ENCODE data around the gene CNTN4.

Gene CNTN4

DNA sequence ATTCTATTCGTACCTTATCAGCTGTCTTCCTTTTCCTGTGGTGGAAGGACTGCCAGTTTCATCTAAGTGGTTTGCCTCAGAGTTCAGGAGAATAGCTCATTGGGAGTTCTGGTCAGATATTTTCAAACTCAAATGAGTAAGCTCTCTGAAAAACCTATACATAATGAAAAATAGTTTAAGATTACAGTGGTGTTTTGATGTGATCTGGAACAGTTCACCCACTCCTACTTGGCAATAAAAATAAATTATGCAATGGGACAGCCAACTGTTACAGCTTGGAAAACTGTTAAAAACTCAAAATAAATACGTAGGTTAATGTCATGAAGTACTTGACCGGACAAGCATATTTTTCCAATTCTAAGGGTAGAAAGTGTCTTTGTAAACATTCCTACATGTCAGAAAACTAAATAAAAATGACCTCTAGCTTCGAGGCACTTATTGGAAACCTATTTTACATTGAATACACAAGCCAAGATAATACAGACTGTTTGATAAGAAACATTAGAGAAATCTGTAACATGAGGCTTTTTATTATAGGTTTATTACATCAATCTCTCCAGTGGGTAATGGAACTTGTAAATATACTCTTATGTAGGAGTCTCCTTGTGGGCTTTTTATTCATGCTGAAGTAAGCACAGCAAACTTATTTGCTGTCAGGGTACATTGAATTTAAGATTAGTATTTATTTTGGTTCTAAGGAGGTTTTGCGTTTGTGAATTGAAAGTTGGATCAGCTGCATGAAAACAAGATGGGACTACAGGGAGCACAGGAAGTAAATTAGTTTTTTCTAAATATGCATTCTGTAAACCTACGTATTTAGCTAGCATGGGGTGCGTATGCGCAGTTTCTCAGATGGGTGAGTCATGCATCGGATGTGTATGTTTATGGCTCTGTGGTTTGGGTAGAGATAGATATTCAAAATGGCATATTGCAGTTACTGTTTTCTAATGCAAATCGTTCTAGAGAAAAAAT lies 558.4 kb downstream of the CNTN4 start:
- TF ChIP-seq EZH2phosphoT487 (IDR thresholded peaks at IDR 0.05; ENCODE audit: low read depth) = no peak
- TF ChIP-seq, protein P1, sequence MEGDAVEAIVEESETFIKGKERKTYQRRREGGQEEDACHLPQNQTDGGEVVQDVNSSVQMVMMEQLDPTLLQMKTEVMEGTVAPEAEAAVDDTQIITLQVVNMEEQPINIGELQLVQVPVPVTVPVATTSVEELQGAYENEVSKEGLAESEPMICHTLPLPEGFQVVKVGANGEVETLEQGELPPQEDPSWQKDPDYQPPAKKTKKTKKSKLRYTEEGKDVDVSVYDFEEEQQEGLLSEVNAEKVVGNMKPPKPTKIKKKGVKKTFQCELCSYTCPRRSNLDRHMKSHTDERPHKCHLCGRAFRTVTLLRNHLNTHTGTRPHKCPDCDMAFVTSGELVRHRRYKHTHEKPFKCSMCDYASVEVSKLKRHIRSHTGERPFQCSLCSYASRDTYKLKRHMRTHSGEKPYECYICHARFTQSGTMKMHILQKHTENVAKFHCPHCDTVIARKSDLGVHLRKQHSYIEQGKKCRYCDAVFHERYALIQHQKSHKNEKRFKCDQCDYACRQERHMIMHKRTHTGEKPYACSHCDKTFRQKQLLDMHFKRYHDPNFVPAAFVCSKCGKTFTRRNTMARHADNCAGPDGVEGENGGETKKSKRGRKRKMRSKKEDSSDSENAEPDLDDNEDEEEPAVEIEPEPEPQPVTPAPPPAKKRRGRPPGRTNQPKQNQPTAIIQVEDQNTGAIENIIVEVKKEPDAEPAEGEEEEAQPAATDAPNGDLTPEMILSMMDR (IDR thresholded peaks at IDR 0.05; ENCODE audit: low read depth, low read length) = no peak
- Histone ChIP-seq H3K27ac (ENCODE audit: low read length) (no peak overlapping the region), H4K20me1 (ENCODE audit: insufficient read depth, low read length) (no peaks in the 10 kb centered on the region), H3K9ac (ENCODE audit: low read length) (no peak overlapping the region), H3K9me3 (ENCODE audit: insufficient read depth, low read length) (no peaks in the 10 kb centered on the region), H3K36me3 (replicated peaks; ENCODE audit: low read depth, low read length) (no peaks in the 10 kb centered on the region), H3K4me3 (ENCODE audit: low read length) (no peak overlapping the region), H3K4me1 (ENCODE audit: low read length) (peaks cover 4% of the 10 kb centered on the region; the same call in 1 of the 2 replicates), H3K4me2 (ENCODE audit: low read length) (no peak overlapping the region), H3K27me3 (ENCODE audit: low read depth, low read length) (no peaks in the 10 kb centered on the region), H3K79me2 (ENCODE audit: low read length) (no peaks in the 10 kb centered on the region), H2AFZ (ENCODE audit: low read depth, low read length) (no peak overlapping the region)

DNA sequence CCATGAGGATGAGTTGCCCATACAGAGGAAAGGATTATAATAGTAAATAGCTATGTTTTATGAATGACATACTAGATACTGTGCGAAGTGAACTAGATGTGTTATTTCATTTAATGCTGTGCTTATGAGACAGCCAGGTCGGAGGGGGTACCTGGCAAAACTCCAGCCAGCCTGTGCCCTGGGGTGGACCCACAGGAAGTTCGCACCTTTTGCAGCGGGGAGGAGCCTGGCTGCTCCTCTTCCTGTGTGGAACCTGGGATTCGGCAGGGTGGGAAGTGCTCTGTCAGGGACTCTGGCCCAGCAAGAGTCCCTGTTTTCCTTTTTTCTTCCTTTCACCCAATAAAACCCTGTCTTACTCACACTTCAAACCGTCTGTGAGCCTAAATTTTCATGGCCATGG lies 559.3 kb downstream of the CNTN4 start:
- H4K20me1 ChIP-seq (ENCODE audit: insufficient read depth, low read length) = no peaks in the 10 kb centered on the region
- TF ChIP-seq EZH2phosphoT487 (IDR thresholded peaks at IDR 0.05; ENCODE audit: low read depth) = no peak
- TF ChIP-seq, protein P1 (IDR thresholded peaks at IDR 0.05; ENCODE audit: low read depth, low read length) = no peak
- H3K9ac ChIP-seq (ENCODE audit: low read length) = no peak overlapping the region
- no peaks in the 10 kb centered on the region for H3K27me3 ChIP-seq (ENCODE audit: low read depth, low read length)
- no peaks in the 10 kb centered on the region for H3K36me3 ChIP-seq (replicated peaks; ENCODE audit: low read depth, low read length)
- no peak overlapping the region for H3K4me2 ChIP-seq (ENCODE audit: low read length)
- H3K27ac ChIP-seq (ENCODE audit: low read length) = no peak overlapping the region
- peaks cover 4% of the 10 kb centered on the region; the same call in 1 of the 2 replicates for H3K4me1 ChIP-seq (ENCODE audit: low read length)
- H2AFZ ChIP-seq (ENCODE audit: low read depth, low read length) = no peak overlapping the region
- no peak overlapping the region for H3K4me3 ChIP-seq (ENCODE audit: low read length)
- no peaks in the 10 kb centered on the region for H3K9me3 ChIP-seq (ENCODE audit: insufficient read depth, low read length)
- H3K79me2 ChIP-seq (ENCODE audit: low read length) = no peaks in the 10 kb centered on the region

DNA sequence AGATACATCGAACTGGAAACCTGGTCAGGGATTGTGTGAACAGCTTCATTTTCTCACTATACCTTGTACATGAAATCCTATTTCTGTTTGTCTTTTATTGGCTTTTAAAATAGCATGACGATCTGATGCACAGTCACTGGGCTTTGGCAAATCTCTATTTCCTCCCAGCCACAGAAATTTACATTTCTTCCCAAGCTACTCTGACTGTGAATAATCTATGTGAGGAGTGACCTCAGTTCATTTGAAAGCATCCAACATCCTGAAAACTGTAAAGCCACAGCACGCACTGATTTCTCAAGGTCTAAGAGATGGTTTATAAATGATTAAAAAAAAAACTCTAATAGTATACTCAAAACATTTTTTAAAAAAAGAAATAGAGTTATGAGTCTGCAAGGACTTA lies 561.2 kb downstream of the CNTN4 start:
- Histone ChIP-seq H3K4me1 (ENCODE audit: low read length) (peaks cover 4% of the 10 kb centered on the region; the same call in 1 of the 2 replicates), H3K36me3 (replicated peaks; ENCODE audit: low read depth, low read length) (no peaks in the 10 kb centered on the region), H4K20me1 (ENCODE audit: insufficient read depth, low read length) (no peaks in the 10 kb centered on the region), H3K4me2 (ENCODE audit: low read length) (no peak overlapping the region), H2AFZ (ENCODE audit: low read depth, low read length) (no peak overlapping the region), H3K4me3 (ENCODE audit: low read length) (no peak overlapping the region), H3K79me2 (ENCODE audit: low read length) (no peaks in the 10 kb centered on the region), H3K27ac (ENCODE audit: low read length) (no peak overlapping the region), H3K9ac (ENCODE audit: low read length) (no peak overlapping the region), H3K9me3 (ENCODE audit: insufficient read depth, low read length) (no peaks in the 10 kb centered on the region), H3K27me3 (ENCODE audit: low read depth, low read length) (no peaks in the 10 kb centered on the region)
- TF ChIP-seq, protein P1 (IDR thresholded peaks at IDR 0.05; ENCODE audit: low read depth, low read length) = no peak
- TF ChIP-seq EZH2phosphoT487 (IDR thresholded peaks at IDR 0.05; ENCODE audit: low read depth) = no peak

DNA sequence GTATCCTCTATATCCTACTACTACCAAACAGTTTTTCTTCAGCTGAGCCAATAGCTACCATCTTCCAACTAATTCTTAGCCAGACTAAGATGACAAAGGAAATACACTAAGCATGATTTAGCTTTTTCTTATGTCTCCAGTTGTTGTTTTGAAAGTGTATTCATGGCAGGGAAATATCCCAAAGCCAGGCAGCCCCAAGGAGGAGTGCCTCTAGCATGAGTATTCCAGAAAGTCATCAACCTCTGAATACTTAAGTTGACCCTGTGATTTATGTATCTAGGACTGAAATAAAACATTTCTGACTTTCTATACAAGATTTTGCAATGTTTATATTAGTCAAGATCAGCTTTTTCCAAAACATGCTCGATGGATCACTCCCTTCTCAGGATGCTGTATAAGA lies 562.4 kb downstream of the CNTN4 start:
- no peaks in the 10 kb centered on the region for H3K36me3 ChIP-seq (replicated peaks; ENCODE audit: low read depth, low read length)
- no peaks in the 10 kb centered on the region for H4K20me1 ChIP-seq (ENCODE audit: insufficient read depth, low read length)
- no peak overlapping the region for H2AFZ ChIP-seq (ENCODE audit: low read depth, low read length)
- no peaks in the 10 kb centered on the region for H3K27me3 ChIP-seq (ENCODE audit: low read depth, low read length)
- no peak overlapping the region for H3K4me2 ChIP-seq (ENCODE audit: low read length)
- no peak overlapping the region for H3K9ac ChIP-seq (ENCODE audit: low read length)
- no peaks in the 10 kb centered on the region for H3K79me2 ChIP-seq (ENCODE audit: low read length)
- H3K27ac ChIP-seq (ENCODE audit: low read length) = no peak overlapping the region
- TF ChIP-seq EZH2phosphoT487 (IDR thresholded peaks at IDR 0.05; ENCODE audit: low read depth) = no peak
- TF ChIP-seq, protein P1 (IDR thresholded peaks at IDR 0.05; ENCODE audit: low read depth, low read length) = no peak
- no peak overlapping the region for H3K4me3 ChIP-seq (ENCODE audit: low read length)
- no peaks in the 10 kb centered on the region for H3K4me1 ChIP-seq (ENCODE audit: low read length)
- H3K9me3 ChIP-seq (ENCODE audit: insufficient read depth, low read length) = no peaks in the 10 kb centered on the region

All from OCI-LY3 (cell line).